CD14-positive monocyte (primary cell): ENCODE results near the gene ITPR2. TPM values are rescaled to one million over a fixed set of nuclear protein-coding genes. Genes with fewer than 3 reads are reported as not detected.

Experiments used
- DNase-seq, 3 donors: peaks; one replicate each; pipeline ENCODE4 v3.0.0-alpha.2; 2011 to 2022
- H2AFZ ChIP-seq: 2 replicates; pipeline ENCODE4 v1.6.0; 2012; ENCODE audit warnings: mild to moderate bottlenecking, low read depth, low read length, inconsistent platforms; ENCODE audit not compliant: insufficient read depth, poor library complexity, severe bottlenecking
- H3K27ac ChIP-seq, 2 donors: 1 replicate in 1 of 2; 2 replicates in 1 of 2; pipeline ENCODE4 v1.5.1; 2012 to 2013; ENCODE audit warnings: low read length in 2 of 2, control low read depth in 1 of 2, inconsistent platforms in 1 of 2, low read depth in 1 of 2, mild to moderate bottlenecking in 1 of 2
- H3K27me3 ChIP-seq, 2 donors: one replicate each; pipeline versions ENCODE4 v1.6.0 to v1.6.1; 2011 to 2013; ENCODE audit warnings: low read length in 2 of 2; ENCODE audit not compliant: control insufficient read depth in 2 of 2, insufficient read depth in 2 of 2
- H3K36me3 ChIP-seq, 2 donors: replicated peaks in 1 of 2; 1 replicate in 1 of 2; 2 replicates in 1 of 2; pipeline versions ENCODE4 v1.5.1 to v1.6.1; 2012 to 2013; ENCODE audit warnings: low read length in 2 of 2, control low read depth in 1 of 2, inconsistent platforms in 1 of 2, mild to moderate bottlenecking in 1 of 2; ENCODE audit not compliant: insufficient read depth in 2 of 2, control insufficient read depth in 1 of 2
- H3K4me1 ChIP-seq, 2 donors: 1 replicate in 1 of 2; 2 replicates in 1 of 2; pipeline versions ENCODE4 v1.5.1 to v1.6.1; 2012 to 2013; ENCODE audit warnings: low read length in 2 of 2, control low read depth in 1 of 2, inconsistent platforms in 1 of 2, mild to moderate bottlenecking in 1 of 2, moderate library complexity in 1 of 2; ENCODE audit not compliant: insufficient read depth in 2 of 2, control insufficient read depth in 1 of 2
- H3K4me2 ChIP-seq: replicated peaks from 2 replicates; pipeline ENCODE3; 2012; ENCODE audit warnings: low read length, moderate library complexity, mild to moderate bottlenecking; ENCODE audit not compliant: poor library complexity, severe bottlenecking; ENCODE audit errors: extremely low read depth
- H3K4me3 ChIP-seq, 3 experiments: fragments of 200-600 bp in 1 of 3; sonication (generic) in 1 of 3; replicated peaks in 1 of 3; 1 replicate in 2 of 3; 2 replicates in 1 of 3; pipeline ENCODE4 v1.5.1; 2011 to 2013; ENCODE audit warnings: low read length in 3 of 3, mild to moderate bottlenecking in 3 of 3, control low read depth in 2 of 3, low read depth in 2 of 3, inconsistent platforms in 1 of 3, moderate library complexity in 1 of 3
- H3K79me2 ChIP-seq: 2 replicates; pipeline ENCODE4 v1.6.0; 2012; ENCODE audit warnings: mild to moderate bottlenecking, control low read depth, inconsistent platforms, low read length, moderate library complexity; ENCODE audit not compliant: insufficient read depth
- H3K9ac ChIP-seq: 2 replicates; pipeline ENCODE4 v1.6.0; 2017; ENCODE audit warnings: low read length, mild to moderate bottlenecking; ENCODE audit not compliant: insufficient read depth, poor library complexity, severe bottlenecking
- H3K9me3 ChIP-seq, 2 donors: replicated peaks in 1 of 2; 1 replicate in 1 of 2; 2 replicates in 1 of 2; pipeline versions ENCODE4 v1.5.1 to v1.6.1; 2012 to 2013; ENCODE audit warnings: low read length in 2 of 2, control low read depth in 1 of 2; ENCODE audit not compliant: control insufficient read depth in 1 of 2, insufficient read depth in 1 of 2
- H4K20me1 ChIP-seq: 2 replicates; pipeline ENCODE4 v1.6.0; 2012; ENCODE audit warnings: mild to moderate bottlenecking, low read length, control low read depth, moderate library complexity; ENCODE audit not compliant: insufficient read depth
- H3K27ac Mint-ChIP-seq, 7 donors: one replicate each; pipeline ENCODE4 v1.8.0; 2020; ENCODE audit warnings: mild to moderate bottlenecking in 7 of 7, mixed read lengths in 7 of 7, moderate library complexity in 6 of 7, inconsistent platforms in 2 of 7
- H3K27me3 Mint-ChIP-seq, 3 donors: one replicate each; pipeline ENCODE4 v1.8.0; 2021 to 2022; ENCODE audit warnings: low read depth in 3 of 3, mild to moderate bottlenecking in 3 of 3, mixed read lengths in 3 of 3, moderate library complexity in 3 of 3, inconsistent platforms in 1 of 3
- H3K36me3 Mint-ChIP-seq, 2 donors: one replicate each; pipeline ENCODE4 v1.8.0; 2020; ENCODE audit warnings: mixed read lengths in 2 of 2, inconsistent platforms in 1 of 2, mild to moderate bottlenecking in 1 of 2
- H3K4me1 Mint-ChIP-seq: one replicate; pipeline ENCODE4 v1.8.0; 2020; ENCODE audit warnings: mild to moderate bottlenecking, mixed read lengths
- H3K4me3 Mint-ChIP-seq, 2 donors: one replicate each; pipeline ENCODE4 v1.8.0; 2020; ENCODE audit warnings: mild to moderate bottlenecking in 2 of 2, mixed read lengths in 2 of 2, moderate library complexity in 1 of 2
- H3K9me3 Mint-ChIP-seq, 7 donors: one replicate each; pipeline ENCODE4 v1.8.0; 2020 to 2022; ENCODE audit warnings: mixed read lengths in 7 of 7, mild to moderate bottlenecking in 6 of 7, moderate library complexity in 6 of 7, inconsistent platforms in 2 of 7
- CTCF ChIP-seq: fragments of 200-600 bp; IDR thresholded peaks from one replicate; pipeline ENCODE4 v1.8.0; 2022; ENCODE audit warnings: antibody characterized with exemption, mild to moderate bottlenecking
- whole genome bisulfite sequencing: methylation state at CpG from one replicate; pipeline ENCODE4 v1.1.5; 2013; ENCODE audit warnings: missing lambda C conversion rate; ENCODE audit not compliant: insufficient coverage; 5-methylcytosine and 5-hydroxymethylcytosine counted together
- intact Hi-C, 2 donors: fragments of 100-400 bp; cut with micrococcal nuclease; formaldehyde crosslinking; loops; one replicate each; pipeline versions ENCODE4 v1.15.0 to v1.15.1; 2023
- polyA plus RNA-seq, 3 donors: library from polyadenylated mRNA; depleted of rRNA in 1 of 3; unstranded in 2 of 3; stranded (reverse) in 1 of 3; fragments of 300-500 nt in 2 of 3; fragments of >200 nt in 1 of 3; fragmentation: Illumina TruSeq in 2 of 3; gene quantifications; 1 replicate in 2 of 3; 2 replicates in 1 of 3; pipeline ENCODE4 v1.2.3, GENCODE V29; 2012 to 2021

The ITPR2 gene
- polyA plus RNA-seq, 3 donors, result 2.7 to 6.4 (median 5.7) TPM

GRCh38 chr12:26514364-26514763, 318.6 kb downstream of the ITPR2 start:
- Histone ChIP-seq H3K9me3 (no peaks in the 10 kb centered on the region), H3K4me1 (no peaks in the 10 kb centered on the region), H3K4me2 (no peak overlapping the region), H3K27ac (no peak overlapping the region), H4K20me1 (no peaks in the 10 kb centered on the region), H3K9ac (no peak overlapping the region), H3K27me3 (no peaks in the 10 kb centered on the region), H3K79me2 (no peaks in the 10 kb centered on the region), H3K4me3 (no peak overlapping the region), H2AFZ (no peak overlapping the region), H3K36me3 (no peaks in the 10 kb centered on the region)
- Mint-ChIP-seq H3K4me1 (no peaks in the 10 kb centered on the region), H3K27ac (no peak overlapping the region), H3K27me3 (no peaks in the 10 kb centered on the region), H3K9me3 (peaks cover 0 to 5% (median 0%) of the 10 kb centered on the region in 7 donors), H3K36me3 (no peaks in the 10 kb centered on the region), H3K4me3 (no peak overlapping the region)
- no peak for TF ChIP-seq CTCF
- 100% methylated on average over 1 of the region's 3 CpGs for WGBS
- no peak for DNase-seq
- intact Hi-C loops, result no loop called here

- Histone ChIP-seq H3K9ac (no peak overlapping the region), H4K20me1 (no peaks in the 10 kb centered on the region), H3K4me1 (no peaks in the 10 kb centered on the region), H3K9me3 (no peaks in the 10 kb centered on the region), H3K36me3 (no peaks in the 10 kb centered on the region), H3K4me2 (no peak overlapping the region), H3K27me3 (no peaks in the 10 kb centered on the region), H3K79me2 (no peaks in the 10 kb centered on the region), H3K4me3 (no peak overlapping the region), H2AFZ (no peak overlapping the region), H3K27ac (no peak overlapping the region)
- Mint-ChIP-seq H3K27ac (no peak overlapping the region), H3K27me3 (no peaks in the 10 kb centered on the region), H3K9me3 (peaks cover 0 to 5% (median 0%) of the 10 kb centered on the region in 7 donors), H3K4me1 (no peaks in the 10 kb centered on the region), H3K4me3 (no peak overlapping the region), H3K36me3 (no peaks in the 10 kb centered on the region)
- intact Hi-C loops, result no loop called here
- WGBS, result 97% methylated on average over 3 of the region's 4 CpGs
- TF ChIP-seq CTCF, result no peak
- DNase-seq, result no peak
Observed at GRCh38 chr12:26513363-26514043, 319.5 kb downstream of the ITPR2 start.
